Right forelimb (tissue), 1 donor: Measurements from ENCODE around the gene KLK11.
"Not testable (repeated sequence)": the region's sequence is repeated elsewhere in the genome, so short reads cannot be mapped to it uniquely, and the experiment has no call there.

Source experiments
- DNase-seq: peaks from one replicate; pipeline ENCODE4 v3.0.0-alpha.2; 2018

The KLK11 gene

GRCh38 chr19:51002542-51003311 lies 23.7 kb downstream of the KLK11 start:
- DNase-seq: no peak

GRCh38 chr19:51002089-51002532 lies 24.3 kb downstream of the KLK11 start:
- no peak for DNase-seq

- no peak for DNase-seq
These were observed 24.9 kb downstream of the KLK11 start, which contains the start of gene KLK8 for GRCh38 chr19:51001515-51001914. TSS of gene KLK8 (minus strand) at chr19:51001604. CDS start at chr19:51001167, 437 bp downstream.

GRCh38 chr19:51000981-51001380 lies 25.4 kb downstream of the KLK11 start:
- DNase-seq: no peak

- DNase-seq: no peak
These were observed 26.0 kb downstream of the KLK11 start for GRCh38 chr19:51000426-51000825.

- no peak for DNase-seq
These were observed 27.7 kb downstream of the KLK11 start for GRCh38 chr19:50998686-50999085.

- DNase-seq: no peak
These were observed 28.4 kb downstream of the KLK11 start for GRCh38 chr19:50998061-50998460.

GRCh38 chr19:50994129-50994528 lies 32.3 kb downstream of the KLK11 start:
- DNase-seq: no peak

- DNase-seq: no peak
These were observed 33.8 kb downstream of the KLK11 start for GRCh38 chr19:50992666-50993035.

- not testable (repeated sequence) for DNase-seq
These were observed 42.0 kb downstream of the KLK11 start for GRCh38 chr19:50984416-50984815.

GRCh38 chr19:50983625-50984292 lies 42.7 kb downstream of the KLK11 start, which contains the start of gene KLK7:
TSS of gene KLK7 (minus strand) at chr19:50983917. CDS start at chr19:50982399, 1,518 bp downstream.
- DNase-seq: no peak

GRCh38 chr19:50982186-50982585 lies 44.2 kb downstream of the KLK11 start:
- no peak for DNase-seq

GRCh38 chr19:50981587-50982146 lies 44.7 kb downstream of the KLK11 start:
- DNase-seq: no peak

- DNase-seq: no peak
These were observed 46.2 kb downstream of the KLK11 start for GRCh38 chr19:50980208-50980607.

- DNase-seq: no peak
These were observed 46.7 kb downstream of the KLK11 start for GRCh38 chr19:50979758-50980157.

GRCh38 chr19:50978772-50979390 lies 47.5 kb downstream of the KLK11 start:
- DNase-seq: no peak

- no peak for DNase-seq
These were observed 48.8 kb downstream of the KLK11 start for GRCh38 chr19:50977626-50978025.

- DNase-seq: no peak
These were observed 50.6 kb downstream of the KLK11 start for GRCh38 chr19:50975766-50976165.

GRCh38 chr19:50974702-50975556 lies 51.5 kb downstream of the KLK11 start:
- no peak for DNase-seq

GRCh38 chr19:50972795-50973376 lies 53.5 kb downstream of the KLK11 start:
- DNase-seq: no peak
